ENCODE results near the gene LRRK1.

The LRRK1 gene

DNA sequence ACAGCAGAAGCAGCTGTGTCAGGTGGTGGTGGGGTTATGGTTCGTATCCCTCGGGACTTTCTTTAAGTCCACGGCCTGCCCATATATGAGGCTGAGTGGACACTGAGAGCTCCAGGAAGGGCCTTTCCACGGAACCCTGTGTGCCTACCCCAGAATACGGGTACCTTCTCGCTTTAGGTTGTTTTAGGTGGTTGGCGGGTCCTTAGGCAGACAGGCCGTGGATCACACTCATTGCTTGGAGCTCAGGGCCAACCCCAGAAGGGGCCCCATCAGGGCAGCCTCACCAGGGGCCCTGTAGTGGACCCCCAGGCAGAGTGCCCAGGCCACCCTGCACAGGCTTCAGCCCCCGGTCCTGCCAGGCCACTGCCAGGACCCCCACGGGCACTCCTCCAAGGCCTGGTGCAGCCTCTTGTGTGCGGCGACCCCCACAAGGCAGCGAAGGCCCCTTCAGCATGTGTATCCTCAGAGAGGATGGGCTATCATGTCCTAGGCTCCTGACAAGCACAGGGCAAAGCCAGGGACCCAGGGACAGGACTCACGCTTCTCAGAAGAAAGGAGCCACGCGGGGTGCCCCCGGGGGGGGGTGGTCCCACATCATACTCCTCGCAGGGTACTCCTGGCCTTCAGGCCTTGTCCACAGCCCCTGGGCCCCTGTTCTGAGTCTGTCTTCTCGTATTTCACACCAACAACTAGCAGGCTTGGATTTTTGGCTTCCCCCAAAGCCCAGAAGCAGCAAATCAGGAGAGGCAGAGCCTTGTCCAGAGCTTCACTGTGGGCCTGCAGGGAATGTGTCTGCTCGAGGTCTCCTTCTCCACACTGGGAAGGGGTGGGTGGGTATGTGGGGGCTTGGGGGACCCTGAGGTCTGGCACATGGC is 93.4 kb downstream of the LRRK1 start:
- no peaks in the 10 kb centered on the region for H3K9me3 ChIP-seq (ENCODE audit: insufficient read depth, low read length)
- H3K4me3 ChIP-seq (ENCODE audit: low read length), result no peak overlapping the region
- peaks cover 57% of the 10 kb centered on the region for H3K36me3 ChIP-seq (replicated peaks; ENCODE audit: low read depth, low read length)
- no peaks in the 10 kb centered on the region for H3K27me3 ChIP-seq (ENCODE audit: low read depth, low read length)
- no peak overlapping the region for H3K9ac ChIP-seq (ENCODE audit: low read length)
- no peak overlapping the region for H2AFZ ChIP-seq (ENCODE audit: low read depth, low read length)
- no peaks in the 10 kb centered on the region for H3K79me2 ChIP-seq (ENCODE audit: low read length)
- no peak overlapping the region for H3K4me2 ChIP-seq (ENCODE audit: low read length)
- peaks cover 14% of the 10 kb centered on the region; the same call in 1 of the 2 replicates for H4K20me1 ChIP-seq (ENCODE audit: insufficient read depth, low read length)
- H3K27ac ChIP-seq (ENCODE audit: low read length), result no peak overlapping the region
- TF ChIP-seq EZH2phosphoT487 (IDR thresholded peaks at IDR 0.05; ENCODE audit: low read depth) (no peak), CTCF (IDR thresholded peaks at IDR 0.05; ENCODE audit: low read depth, low read length) (no peak)
- peaks cover 14% of the 10 kb centered on the region for H3K4me1 ChIP-seq (ENCODE audit: low read length)

DNA sequence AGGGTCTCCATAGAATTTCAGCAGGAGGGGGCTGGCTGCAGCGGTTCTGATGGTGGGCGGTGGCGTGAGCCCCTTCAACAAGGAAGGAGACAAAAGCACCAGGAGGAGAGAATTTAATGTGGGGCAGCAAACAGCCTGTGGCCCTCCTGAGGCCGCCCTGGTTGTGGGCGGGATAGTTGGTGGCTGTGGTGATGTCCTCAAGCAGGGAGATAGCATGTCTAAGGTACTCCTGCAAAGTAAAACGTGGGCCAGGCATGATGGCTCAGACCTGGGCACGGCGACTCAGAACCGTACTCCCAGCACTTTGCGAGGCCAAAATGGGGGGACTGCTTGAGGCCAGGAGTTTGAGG is 94.0 kb downstream of the LRRK1 start:
- Histone ChIP-seq H4K20me1 (ENCODE audit: insufficient read depth, low read length) (peaks cover 14% of the 10 kb centered on the region; the same call in 1 of the 2 replicates), H3K36me3 (replicated peaks; ENCODE audit: low read depth, low read length) (peaks cover 64% of the 10 kb centered on the region), H3K27me3 (ENCODE audit: low read depth, low read length) (no peaks in the 10 kb centered on the region), H3K4me1 (ENCODE audit: low read length) (peaks cover 11% of the 10 kb centered on the region), H3K79me2 (ENCODE audit: low read length) (no peaks in the 10 kb centered on the region), H3K9ac (ENCODE audit: low read length) (no peak overlapping the region), H3K9me3 (ENCODE audit: insufficient read depth, low read length) (no peaks in the 10 kb centered on the region), H3K4me2 (ENCODE audit: low read length) (no peak overlapping the region), H2AFZ (ENCODE audit: low read depth, low read length) (no peak overlapping the region), H3K27ac (ENCODE audit: low read length) (no peak overlapping the region), H3K4me3 (ENCODE audit: low read length) (no peak overlapping the region)
- TF ChIP-seq CTCF (IDR thresholded peaks at IDR 0.05; ENCODE audit: low read depth, low read length), result no peak
- no peak for TF ChIP-seq EZH2phosphoT487 (IDR thresholded peaks at IDR 0.05; ENCODE audit: low read depth)

GRCh38 chr15:101013769-101014675 is 94.9 kb downstream of the LRRK1 start:
- H3K4me1 ChIP-seq (ENCODE audit: low read length), result peaks cover 5% of the 10 kb centered on the region
- H3K9ac ChIP-seq (ENCODE audit: low read length), result no peak overlapping the region
- peaks cover 13% of the 10 kb centered on the region for H4K20me1 ChIP-seq (ENCODE audit: insufficient read depth, low read length)
- H2AFZ ChIP-seq (ENCODE audit: low read depth, low read length), result no peak overlapping the region
- no peak overlapping the region for H3K27ac ChIP-seq (ENCODE audit: low read length)
- H3K9me3 ChIP-seq (ENCODE audit: insufficient read depth, low read length), result no peaks in the 10 kb centered on the region
- no peak overlapping the region for H3K4me3 ChIP-seq (ENCODE audit: low read length)
- peaks cover 64% of the 10 kb centered on the region for H3K36me3 ChIP-seq (replicated peaks; ENCODE audit: low read depth, low read length)
- no peaks in the 10 kb centered on the region for H3K27me3 ChIP-seq (ENCODE audit: low read depth, low read length)
- no peak overlapping the region for H3K4me2 ChIP-seq (ENCODE audit: low read length)
- H3K79me2 ChIP-seq (ENCODE audit: low read length), result no peaks in the 10 kb centered on the region
- TF ChIP-seq CTCF (IDR thresholded peaks at IDR 0.05; ENCODE audit: low read depth, low read length), result no peak
- TF ChIP-seq EZH2phosphoT487 (IDR thresholded peaks at IDR 0.05; ENCODE audit: low read depth), result no peak

Measured in OCI-LY3 (cell line).